Sigmoid colon (tissue), 4 donors: ENCODE results near the gene ZCCHC17.

Source experiments
- EP300 ChIP-seq, 4 donors: sonication (generic); formaldehyde crosslinking; IDR thresholded peaks; one replicate each; pipeline ENCODE4 v1.6.1; 2017; ENCODE audit warnings: antibody characterized with exemption in 4 of 4
- POLR2A ChIP-seq, 2 donors: fragments of 450-650 bp; IDR thresholded peaks; one replicate each; pipeline ENCODE4 v1.6.1; 2016; ENCODE audit warnings: antibody characterized with exemption in 2 of 2, mild to moderate bottlenecking in 2 of 2, moderate library complexity in 2 of 2
- POLR2AphosphoS5 ChIP-seq, 4 donors: sonication (generic); formaldehyde crosslinking; IDR thresholded peaks; one replicate each; pipeline ENCODE4 v1.6.1; 2017; ENCODE audit warnings: antibody characterized with exemption in 4 of 4
- TF ChIP-seq, protein P1 (sequence below), 4 experiments: fragments of 450-650 bp in 3 of 4; fragments of 200-600 bp in 1 of 4; IDR thresholded peaks; one replicate each; pipeline ENCODE4 v1.5.1; 2016 to 2019; ENCODE audit warnings: antibody characterized with exemption in 4 of 4, mild to moderate bottlenecking in 3 of 4, moderate library complexity in 2 of 4

DNA sequence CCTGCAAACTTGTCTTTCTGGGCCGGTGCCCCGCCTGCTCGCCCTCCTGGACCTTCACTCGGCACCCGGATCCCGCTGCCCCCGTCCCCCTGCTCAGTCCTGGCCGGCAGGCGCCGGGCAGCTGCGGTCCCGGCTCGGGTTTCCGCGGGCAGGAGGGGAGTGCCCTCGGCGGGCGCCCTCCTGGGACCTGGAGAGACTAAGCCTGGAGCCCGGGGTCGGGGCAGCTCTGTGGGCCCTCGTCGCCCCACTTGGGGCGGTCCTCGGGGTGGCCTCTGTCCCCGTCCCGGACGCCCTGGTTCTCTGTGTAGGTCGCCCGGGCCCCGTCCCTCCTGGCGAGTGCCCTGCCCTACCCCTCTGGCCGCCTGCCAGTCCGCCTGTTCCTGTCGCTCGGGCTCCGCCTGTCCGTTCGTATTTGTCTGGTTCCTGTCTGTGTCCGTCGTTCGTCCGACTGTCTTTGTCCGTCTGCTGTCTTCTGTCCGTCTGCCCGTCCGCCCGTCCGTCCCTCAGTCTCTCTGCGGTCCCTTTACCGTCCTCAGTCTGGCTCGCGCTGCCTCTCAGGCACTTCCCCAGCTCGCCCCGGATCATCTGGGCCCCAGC lies 116.7 kb downstream of the ZCCHC17 start:
- TF ChIP-seq, protein P1, sequence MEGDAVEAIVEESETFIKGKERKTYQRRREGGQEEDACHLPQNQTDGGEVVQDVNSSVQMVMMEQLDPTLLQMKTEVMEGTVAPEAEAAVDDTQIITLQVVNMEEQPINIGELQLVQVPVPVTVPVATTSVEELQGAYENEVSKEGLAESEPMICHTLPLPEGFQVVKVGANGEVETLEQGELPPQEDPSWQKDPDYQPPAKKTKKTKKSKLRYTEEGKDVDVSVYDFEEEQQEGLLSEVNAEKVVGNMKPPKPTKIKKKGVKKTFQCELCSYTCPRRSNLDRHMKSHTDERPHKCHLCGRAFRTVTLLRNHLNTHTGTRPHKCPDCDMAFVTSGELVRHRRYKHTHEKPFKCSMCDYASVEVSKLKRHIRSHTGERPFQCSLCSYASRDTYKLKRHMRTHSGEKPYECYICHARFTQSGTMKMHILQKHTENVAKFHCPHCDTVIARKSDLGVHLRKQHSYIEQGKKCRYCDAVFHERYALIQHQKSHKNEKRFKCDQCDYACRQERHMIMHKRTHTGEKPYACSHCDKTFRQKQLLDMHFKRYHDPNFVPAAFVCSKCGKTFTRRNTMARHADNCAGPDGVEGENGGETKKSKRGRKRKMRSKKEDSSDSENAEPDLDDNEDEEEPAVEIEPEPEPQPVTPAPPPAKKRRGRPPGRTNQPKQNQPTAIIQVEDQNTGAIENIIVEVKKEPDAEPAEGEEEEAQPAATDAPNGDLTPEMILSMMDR (IDR thresholded peaks at IDR 0.05): no peak
- no peak for TF ChIP-seq POLR2A (IDR thresholded peaks at IDR 0.05)
- TF ChIP-seq EP300 (IDR thresholded peaks at IDR 0.05): no peak
- no peak for TF ChIP-seq POLR2AphosphoS5 (IDR thresholded peaks at IDR 0.05)
